GM23248 (cell line): Measurements from ENCODE around the gene NAV2.

Source experiments
- EZH2 ChIP-seq: fragments of 200-600 bp; sonication (generic); IDR thresholded peaks from 2 replicates; pipeline ENCODE4 v1.6.1; 2018; ENCODE audit warnings: antibody characterized with exemption, mild to moderate bottlenecking; ENCODE audit not compliant: insufficient read depth, poor library complexity, severe bottlenecking
- EZH2phosphoT487 ChIP-seq: fragments of 200-600 bp; sonication (generic); IDR thresholded peaks from 2 replicates; pipeline ENCODE4 v1.6.1; 2018; ENCODE audit warnings: antibody characterized with exemption, moderate library complexity, mild to moderate bottlenecking, low read depth; ENCODE audit not compliant: insufficient read depth

- TF ChIP-seq EZH2phosphoT487, result no peak
- TF ChIP-seq EZH2, result no peak
Observed at GRCh38 chr11:19890308-19890707, 177.7 kb downstream of the NAV2 start.
